Lower leg skin (tissue), 4 donors: Measurements from ENCODE around the gene RHBG. TPM values are rescaled to one million over a fixed set of nuclear protein-coding genes. Genes with fewer than 3 reads are reported as not detected.
"Not testable (repeated sequence)": the region's sequence is repeated elsewhere in the genome, so short reads cannot be mapped to it uniquely, and the experiment has no call there.

ENCODE experiments used
- DNase-seq, 2 donors: peaks; one replicate each; pipeline ENCODE4 v3.0.0-alpha.2; 2019; ENCODE audit warnings: low spot score in 2 of 2
- H3K4me3 ChIP-seq: fragments of 200-600 bp; sonication (generic); 2 replicates; pipeline ENCODE4 v1.5.1; 2017; ENCODE audit warnings: mild to moderate bottlenecking, low read depth; ENCODE audit not compliant: poor library complexity, severe bottlenecking
- CTCF ChIP-seq, 3 donors: fragments of 450-650 bp; IDR thresholded peaks; one replicate each; pipeline ENCODE4 v1.5.1; 2016; ENCODE audit warnings: antibody characterized with exemption in 3 of 3, mild to moderate bottlenecking in 3 of 3, moderate library complexity in 2 of 3
- POLR2A ChIP-seq, 2 donors: fragments of 450-650 bp; IDR thresholded peaks; one replicate each; pipeline ENCODE4 v1.6.1; 2016 to 2017; ENCODE audit warnings: antibody characterized with exemption in 2 of 2, mild to moderate bottlenecking in 1 of 2, moderate library complexity in 1 of 2
- WGBS, 2 donors: methylation state at CpG; one replicate each; pipeline ENCODE4 v1.1.5; 2018; 5-methylcytosine and 5-hydroxymethylcytosine counted together
- intact Hi-C: fragments of 100-400 bp; cut with DNase I; formaldehyde crosslinking; loops from one replicate; pipeline ENCODE4 v1.15.0; 2023; ENCODE audit warnings: low total_unique reads
- total RNA-seq, 4 donors: library from RNA; depleted of rRNA; stranded (reverse); fragments of >200 nt; gene quantifications; one replicate each; pipeline ENCODE4 v1.1.0, GENCODE V29; 2016

The RHBG gene
- total RNA-seq, 4 donors from 2014 or later, result 3.5 to 14.2 (median 9.3) TPM

GRCh38 chr1:156337052-156337887 is 31.7 kb upstream of the RHBG start:
- H3K4me3 ChIP-seq, result peak overlapping the region; percentile 65
- TF ChIP-seq POLR2A (IDR thresholded peaks at IDR 0.05), result no peak
- TF ChIP-seq CTCF (IDR thresholded peaks at IDR 0.05), result no peak
- peak in 1 of 2 donors; percentile 15 for DNase-seq
- 33 to 42% methylated on average over 34 of the region's 34 CpGs for WGBS, 2 donors
- intact Hi-C loops, result no loop called here

GRCh38 chr1:156337888-156338179 is 31.2 kb upstream of the RHBG start:
- TF ChIP-seq POLR2A (IDR thresholded peaks at IDR 0.05) (no peak), CTCF (IDR thresholded peaks at IDR 0.05) (no peak)
- 0 to 1% methylated on average over 14 of the region's 14 CpGs for WGBS, 2 donors
- intact Hi-C loops, result no loop called here
- H3K4me3 ChIP-seq, result peak overlapping the region; percentile 65
- no peak for DNase-seq

- intact Hi-C loops, result no loop called here
- peak; percentile 99 to 100 for DNase-seq
- 0 to 1% methylated on average over 30 to 45 of the region's 47 CpGs for WGBS, 2 donors
- TF ChIP-seq CTCF (IDR thresholded peaks at IDR 0.05) (no peak), POLR2A (IDR thresholded peaks at IDR 0.05) (no peak)
- H3K4me3 ChIP-seq, result peak within 1 kb of the TSS; percentile 65
Observed at GRCh38 chr1:156338180-156338976, 30.6 kb upstream of the RHBG start, which contains the start of the genes CCT3 and TSACC. CCT3 (minus strand) TSS chr1:156338292; CDS start chr1:156338184, 108 bp downstream. TSACC (plus strand) TSS chr1:156338526; CDS start chr1:156339758, 1,232 bp downstream.

GRCh38 chr1:156342166-156342955 is 26.6 kb upstream of the RHBG start:
- TF ChIP-seq POLR2A (IDR thresholded peaks at IDR 0.05) (no peak), CTCF (IDR thresholded peaks at IDR 0.05) (no peak)
- H3K4me3 ChIP-seq, result no peak overlapping the region
- 81 to 87% methylated on average over 1 of the region's 1 CpG for WGBS, 2 donors
- intact Hi-C loops, result no loop called here
- DNase-seq, result no peak

GRCh38 chr1:156344409-156344808 is 24.6 kb upstream of the RHBG start:
- no peak for TF ChIP-seq CTCF (IDR thresholded peaks at IDR 0.05)
- no peak for TF ChIP-seq POLR2A (IDR thresholded peaks at IDR 0.05)
- WGBS, 2 donors, result 76 to 80% methylated on average over 3 of the region's 3 CpGs
- DNase-seq, result no peak
- H3K4me3 ChIP-seq, result no peak overlapping the region
- intact Hi-C loops, result no loop called here

GRCh38 chr1:156346035-156346434 is 23.0 kb upstream of the RHBG start:
- 89 to 100% methylated on average over 2 of the region's 2 CpGs for WGBS, 2 donors

More at GRCh38 chr1:156346035-156346434, 23.0 kb upstream of the RHBG start:
- intact Hi-C loops, H3K4me3 ChIP-seq, DNase-seq: not testable (repeated sequence)
